ENCODE data around the gene ZNF426.
"Not testable (repeated sequence)": the region's sequence is repeated elsewhere in the genome, so short reads cannot be mapped to it uniquely, and the experiment has no call there.

The ZNF426 gene

DNA sequence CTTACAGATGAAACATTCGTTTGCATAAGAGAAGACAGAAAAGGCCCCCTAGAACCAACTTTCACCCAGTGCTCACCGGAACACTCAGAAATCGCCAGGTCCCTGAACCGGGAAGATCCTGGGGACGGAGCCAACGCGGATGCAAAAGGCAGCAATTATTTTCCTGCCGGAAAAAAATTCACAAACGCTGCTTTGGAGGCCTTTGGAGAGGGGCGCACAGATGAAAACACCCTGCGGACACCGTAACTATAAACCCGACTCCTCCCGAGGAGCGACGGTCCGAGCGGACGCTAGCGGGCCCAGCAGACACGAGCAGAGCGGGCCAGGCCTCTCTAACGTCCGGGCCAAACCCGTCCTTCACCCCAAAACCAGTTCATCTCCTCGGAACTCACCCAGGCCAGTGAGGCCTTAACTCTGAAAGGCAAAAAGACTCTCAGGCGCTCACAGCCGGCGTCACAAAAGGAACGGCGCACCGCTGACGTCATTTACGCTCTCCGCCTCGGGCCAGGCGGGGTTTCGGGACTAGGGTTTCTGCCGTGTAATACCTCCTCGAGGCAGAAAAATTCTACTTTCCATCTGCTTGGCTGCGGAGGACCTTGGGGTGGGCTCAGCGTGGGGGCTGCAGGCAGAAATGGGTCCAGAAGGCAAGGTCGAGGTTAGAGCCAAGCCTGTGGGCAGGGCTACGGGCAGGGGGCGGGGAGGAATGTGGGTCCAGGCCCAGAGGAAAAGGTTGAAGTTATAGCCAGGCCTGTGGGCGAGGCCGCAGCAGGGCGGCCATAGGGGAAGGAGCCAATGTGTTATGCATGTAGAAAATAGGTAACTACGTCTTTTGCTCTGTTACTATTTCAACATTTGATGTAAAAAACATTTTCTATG, at the start of gene ZNF426:
Gene ZNF426 (minus strand): TSS at position 463 of the 876 bp plus-strand sequence. CDS start 2,413 bp downstream, outside the sequence.
- Histone ChIP-seq H3K27me3 (ENCODE audit: control insufficient read depth, insufficient read depth, low read length) (no peaks in the 10 kb centered on the region), H3K9ac (no peak within 1 kb of the TSS), H3K79me2 (no peaks in the 10 kb centered on the region), H3K4me3 (ENCODE audit: low read depth, low read length) (peak within 1 kb of the TSS; percentile 86), H3K9me3 (ENCODE audit: control insufficient read depth, low read length) (no peaks in the 10 kb centered on the region), H3K4me2 (ENCODE audit: low read length) (peak within 1 kb of the TSS; percentile 72), H3K36me3 (ENCODE audit: control insufficient read depth, insufficient read depth, low read length) (no peaks in the 10 kb centered on the region), H2AFZ (peak within 1 kb of the TSS; percentile 73), H3K4me1 (no peaks in the 10 kb centered on the region), H3K27ac (peak within 1 kb of the TSS; percentile 86)
- TF ChIP-seq CTCF (IDR thresholded peaks at IDR 0.05): no peak

- peak overlapping the region; percentile 43 for H2AFZ ChIP-seq
- TF ChIP-seq CTCF (IDR thresholded peaks at IDR 0.05): peak; percentile 55
- H3K36me3 ChIP-seq (ENCODE audit: control insufficient read depth, insufficient read depth, low read length): no peaks in the 10 kb centered on the region
- H3K4me2 ChIP-seq (ENCODE audit: low read length): no peak overlapping the region
- H3K79me2 ChIP-seq: peaks cover 6% of the 10 kb centered on the region
- H3K4me3 ChIP-seq (ENCODE audit: low read depth, low read length): no peak overlapping the region
- no peaks in the 10 kb centered on the region for H3K27me3 ChIP-seq (ENCODE audit: control insufficient read depth, insufficient read depth, low read length)
- no peaks in the 10 kb centered on the region for H3K9me3 ChIP-seq (ENCODE audit: control insufficient read depth, low read length)
- H3K27ac ChIP-seq: no peak overlapping the region
- no peak overlapping the region for H3K9ac ChIP-seq
- no peaks in the 10 kb centered on the region for H3K4me1 ChIP-seq
Measured at GRCh38 chr19:9586764-9587163, 48.3 kb upstream of the ZNF426 start.

DNA sequence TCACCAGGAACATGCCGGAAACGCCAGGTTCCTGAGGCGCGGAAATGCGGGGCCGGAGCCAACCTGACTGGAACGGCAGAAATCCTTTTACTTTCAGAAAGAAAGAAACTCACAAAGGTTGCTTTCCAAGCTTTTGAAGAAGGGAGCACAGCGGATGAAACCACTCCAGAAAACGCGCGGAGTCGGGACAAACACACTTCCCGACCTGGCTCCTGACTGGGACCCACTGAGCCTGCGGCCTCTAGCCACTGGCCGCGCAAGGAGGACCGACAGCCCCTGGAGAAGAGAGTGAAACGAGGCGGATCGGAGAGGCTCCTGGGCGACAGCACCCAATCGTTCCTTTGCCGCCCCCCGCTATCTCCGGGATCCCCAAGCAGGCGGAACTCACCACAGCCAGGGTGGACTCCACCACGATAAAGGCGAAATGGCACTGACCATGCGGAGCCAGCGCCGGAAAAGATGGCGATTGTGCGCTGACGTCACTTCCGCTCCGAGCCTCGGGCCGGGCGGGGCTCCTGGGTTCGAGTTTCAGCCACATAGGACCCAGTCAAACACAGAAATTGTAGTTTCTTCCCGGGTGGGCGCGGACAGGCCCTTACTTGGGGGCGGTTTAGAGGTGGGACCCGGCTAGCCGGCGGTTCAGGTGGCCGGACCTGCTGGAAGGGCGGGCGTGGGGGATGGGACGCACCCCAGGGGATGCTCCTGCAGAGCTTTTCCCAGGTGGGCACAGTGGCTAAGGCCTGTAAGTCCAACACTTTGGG, 45.8 kb upstream of the ZNF426 start, which contains the start of gene ZNF121:
Gene ZNF121 (minus strand): TSS at position 432 of the 761 bp plus-strand sequence. CDS start 16,407 bp downstream, outside the sequence.
- TF ChIP-seq CTCF (IDR thresholded peaks at IDR 0.05): no peak
- no peaks in the 10 kb centered on the region for H3K27me3 ChIP-seq (ENCODE audit: control insufficient read depth, insufficient read depth, low read length)
- peak within 1 kb of the TSS; percentile 98 for H2AFZ ChIP-seq

DNA sequence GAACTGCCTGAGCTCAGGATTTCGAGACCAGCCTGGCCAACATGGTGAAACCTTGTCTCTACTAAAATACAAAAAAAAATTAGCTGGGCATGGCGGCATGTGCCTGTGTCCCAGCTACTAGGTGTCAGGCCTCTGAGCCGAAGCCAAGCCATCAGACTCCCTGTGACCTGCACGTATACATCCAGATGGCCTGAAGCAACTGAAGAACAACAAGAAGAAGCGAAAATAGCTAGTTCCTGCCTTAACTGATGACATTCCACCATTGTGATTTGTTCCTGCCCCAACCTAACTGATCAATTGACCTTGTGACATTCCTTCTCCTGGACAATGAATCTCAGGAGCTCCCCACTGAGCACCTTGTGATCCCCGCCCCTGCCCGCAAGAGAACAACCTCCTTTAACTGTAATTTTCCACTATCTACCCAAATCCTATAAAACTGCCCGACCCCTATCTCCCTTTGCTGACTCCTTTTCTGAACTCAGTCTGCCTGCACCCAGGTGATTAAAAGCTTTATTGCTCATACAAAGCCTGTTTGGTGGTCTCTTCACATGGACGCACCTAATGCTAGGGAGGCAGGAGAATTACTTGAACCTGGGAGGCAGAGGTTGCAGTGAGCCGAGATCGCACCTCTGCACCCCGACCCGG, 43.8 kb upstream of the ZNF426 start:
- not testable (repeated sequence) for H3K36me3 ChIP-seq (ENCODE audit: control insufficient read depth, insufficient read depth, low read length); H3K27me3 ChIP-seq (ENCODE audit: control insufficient read depth, insufficient read depth, low read length); H3K4me2 ChIP-seq (ENCODE audit: low read length); H3K9me3 ChIP-seq (ENCODE audit: control insufficient read depth, low read length); H3K27ac ChIP-seq; H3K4me1 ChIP-seq; H2AFZ ChIP-seq; H3K4me3 ChIP-seq (ENCODE audit: low read depth, low read length); H3K9ac ChIP-seq
- H3K79me2 ChIP-seq: peaks cover 15% of the 10 kb centered on the region

More for the DNA sequence above, 45.8 kb upstream of the ZNF426 start, which contains the start of gene ZNF121:
- peak within 1 kb of the TSS; percentile 88 for H3K4me2 ChIP-seq (ENCODE audit: low read length)
- peaks cover 11% of the 10 kb centered on the region for H3K79me2 ChIP-seq
- H3K9me3 ChIP-seq (ENCODE audit: control insufficient read depth, low read length): no peaks in the 10 kb centered on the region
- no peak within 1 kb of the TSS for H3K9ac ChIP-seq
- H3K4me1 ChIP-seq: no peaks in the 10 kb centered on the region
- peak within 1 kb of the TSS; percentile 70 for H3K4me3 ChIP-seq (ENCODE audit: low read depth, low read length)
- no peaks in the 10 kb centered on the region for H3K36me3 ChIP-seq (ENCODE audit: control insufficient read depth, insufficient read depth, low read length)
- peak within 1 kb of the TSS; percentile 89 for H3K27ac ChIP-seq

DNA sequence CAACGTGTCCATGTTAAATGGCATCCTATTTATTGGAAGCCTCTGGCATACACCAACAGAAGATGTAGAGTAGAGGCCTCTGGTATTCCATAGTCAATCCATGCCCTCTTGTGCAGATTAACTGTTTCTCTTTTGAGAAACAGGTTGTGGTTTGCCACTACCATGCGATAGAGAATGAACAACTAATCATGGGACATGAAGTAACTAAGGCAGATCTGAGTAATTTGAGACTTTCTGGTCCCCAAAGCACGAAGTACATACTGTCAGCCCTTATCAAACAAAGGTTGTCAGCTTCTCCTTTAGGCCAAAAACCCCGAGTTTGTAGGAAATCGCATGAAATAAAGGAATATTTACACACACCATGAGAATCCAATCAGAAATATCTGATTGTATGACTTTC, 42.3 kb upstream of the ZNF426 start:
- Histone ChIP-seq H3K9me3 (ENCODE audit: control insufficient read depth, low read length) (no peaks in the 10 kb centered on the region), H3K27ac (no peak overlapping the region), H3K9ac (no peak overlapping the region), H3K4me2 (ENCODE audit: low read length) (no peak overlapping the region), H3K4me3 (ENCODE audit: low read depth, low read length) (no peak overlapping the region), H3K27me3 (ENCODE audit: control insufficient read depth, insufficient read depth, low read length) (no peaks in the 10 kb centered on the region), H2AFZ (no peak overlapping the region), H3K79me2 (peaks cover 24% of the 10 kb centered on the region), H3K36me3 (ENCODE audit: control insufficient read depth, insufficient read depth, low read length) (no peaks in the 10 kb centered on the region), H3K4me1 (no peaks in the 10 kb centered on the region)
- TF ChIP-seq CTCF (IDR thresholded peaks at IDR 0.05): no peak
